A673 (cell line): Measurements from ENCODE around the gene TTLL8. TPM values are rescaled to one million over a fixed set of nuclear protein-coding genes. Genes with fewer than 3 reads are reported as not detected.

ENCODE experiments used
- BruUV-seq: library from RNA; stranded (reverse); fragments of 400-500 nt; replicated peaks from 2 replicates; lab custom pipeline; 2021; lab: Mats Ljungman, UMichigan
- CTCF ChIA-PET: fragments of 300-600 bp; sonication (Branson Sonifier 250); formaldehyde crosslinking; loops from one replicate; lab custom pipeline; 2022; ENCODE audit warnings: antibody characterized with exemption; lab: Charles Lee
- POLR2A ChIA-PET: fragments of 300-600 bp; sonication (Branson Sonifier 250); formaldehyde crosslinking; loops from one replicate; lab custom pipeline; 2022; ENCODE audit warnings: antibody characterized with exemption; ENCODE audit not compliant: low non-redundant PET; lab: Charles Lee
- DNase-seq: peaks from one replicate; pipeline ENCODE4 v3.0.0-alpha.2; 2015; ENCODE audit warnings: low spot score
- H3K27ac ChIP-seq: fragments of 200-600 bp; sonication (generic); 2 replicates; pipeline ENCODE4 v1.5.1; 2016; ENCODE audit warnings: mixed run types, low read depth, mild to moderate bottlenecking, mixed read lengths, antibody characterized with exemption, low read length; ENCODE audit not compliant: poor library complexity, severe bottlenecking
- H3K27me3 ChIP-seq: fragments of 200-600 bp; sonication (generic); replicated peaks from 2 replicates; pipeline ENCODE4 v1.6.1; 2017; ENCODE audit warnings: mixed run types, low read depth, mild to moderate bottlenecking, mixed read lengths, antibody characterized with exemption, low read length; ENCODE audit not compliant: insufficient read depth, poor library complexity
- H3K36me3 ChIP-seq: fragments of 200-600 bp; sonication (generic); 2 replicates; pipeline ENCODE4 v1.6.1; 2016; ENCODE audit warnings: mixed run types, mild to moderate bottlenecking, mixed read lengths, antibody characterized with exemption, low read length; ENCODE audit not compliant: insufficient read depth, poor library complexity, severe bottlenecking
- H3K4me1 ChIP-seq: fragments of 200-600 bp; sonication (generic); 2 replicates; pipeline ENCODE4 v1.6.1; 2017; ENCODE audit warnings: mixed run types, mild to moderate bottlenecking, mixed read lengths, antibody characterized with exemption, low read length; ENCODE audit not compliant: insufficient read depth, poor library complexity, severe bottlenecking
- H3K4me3 ChIP-seq: fragments of 200-600 bp; sonication (generic); 2 replicates; pipeline ENCODE4 v1.5.1; 2016; ENCODE audit warnings: low read depth, mixed run types, mild to moderate bottlenecking, mixed read lengths, low read length; ENCODE audit not compliant: poor library complexity, severe bottlenecking
- H3K9me3 ChIP-seq: fragments of 200-600 bp; sonication (generic); 2 replicates; pipeline ENCODE4 v1.6.1; 2016; ENCODE audit warnings: mixed run types, low read depth, mild to moderate bottlenecking, mixed read lengths, antibody characterized with exemption, low read length; ENCODE audit not compliant: poor library complexity, severe bottlenecking
- CTCF ChIP-seq: fragments of 300-800, 200-600 bp; sonication (generic); conservative IDR thresholded peaks from 2 replicates; pipeline ENCODE4 v1.5.1; 2017; ENCODE audit warnings: low read depth, mild to moderate bottlenecking, antibody characterized with exemption, low read length, moderate library complexity, mixed read lengths
- EZH2 ChIP-seq: fragments of 200-600 bp; sonication (generic); IDR thresholded peaks from 2 replicates; pipeline ENCODE4 v1.6.1; 2017; ENCODE audit warnings: borderline replicate concordance, low read depth, mild to moderate bottlenecking, mixed read lengths, antibody characterized with exemption, low read length; ENCODE audit not compliant: poor library complexity, severe bottlenecking
- intact Hi-C: fragments of 100-400 bp; cut with micrococcal nuclease; formaldehyde crosslinking; loops from one replicate; pipeline ENCODE4 v1.10.0; 2022; ENCODE audit not compliant: unreplicated experiment
- total RNA-seq: library from RNA; stranded (reverse); gene quantifications from 2 replicates; pipeline ENCODE4 v1.2.3, GENCODE V29; 2021

TTLL8 gene
- total RNA-seq, 1 experiment from 2014 or later = not detected

- POLR2A ChIA-PET = interaction anchor here (0.5 kb wide), 1 partner anchor 19 kb away, joined by 4 read pairs; no protein-coding TSS in a partner anchor
These were observed 9.1 kb upstream of the TTLL8 start for GRCh38 chr22:50067244-50067643.

GRCh38 chr22:50064453-50064852, 6.4 kb upstream of the TTLL8 start:
- Histone ChIP-seq H3K4me1 (no peaks in the 10 kb centered on the region), H3K36me3 (no peaks in the 10 kb centered on the region), H3K4me3 (no peak overlapping the region), H3K27ac (no peak overlapping the region), H3K27me3 (peaks cover 5% of the 10 kb centered on the region), H3K9me3 (no peaks in the 10 kb centered on the region)
- TF ChIP-seq EZH2 (no peak), CTCF (no peak)
- BruUV-seq = no TSS peak
- no peak for DNase-seq
- ChIA-PET POLR2A (interaction anchor here (0.6 kb wide), 1 partner anchor 10 kb away, joined by 3 read pairs; no protein-coding TSS in a partner anchor), CTCF (no interaction called here)
- intact Hi-C loops = no loop called here

More at GRCh38 chr22:50067244-50067643, 9.1 kb upstream of the TTLL8 start:
- CTCF ChIA-PET = no interaction called here
- BruUV-seq = no TSS peak
- H3K27me3 ChIP-seq = peaks cover 4% of the 10 kb centered on the region
- no peak for TF ChIP-seq EZH2
- TF ChIP-seq CTCF = no peak
- no peak for DNase-seq
- no peaks in the 10 kb centered on the region for H3K4me1 ChIP-seq
- intact Hi-C loops = no loop called here
- H3K4me3 ChIP-seq = no peak overlapping the region
- no peaks in the 10 kb centered on the region for H3K36me3 ChIP-seq
- H3K9me3 ChIP-seq = no peaks in the 10 kb centered on the region
- H3K27ac ChIP-seq = no peak overlapping the region

- DNase-seq = no peak
- no peak overlapping the region for H3K27ac ChIP-seq
- intact Hi-C loops = no loop called here
- POLR2A ChIA-PET = no interaction called here
- H3K27me3 ChIP-seq = peaks cover 12% of the 10 kb centered on the region
- H3K36me3 ChIP-seq = no peaks in the 10 kb centered on the region
- peaks cover 5% of the 10 kb centered on the region for H3K4me1 ChIP-seq
- CTCF ChIA-PET = no interaction called here
- no peaks in the 10 kb centered on the region for H3K9me3 ChIP-seq
- H3K4me3 ChIP-seq = no peak overlapping the region
- no TSS peak for BruUV-seq
- no peak for TF ChIP-seq EZH2
- no peak for TF ChIP-seq CTCF
These were observed 5.7 kb upstream of the TTLL8 start for GRCh38 chr22:50063589-50064393.
